Coronary artery (tissue), 2 donors: ENCODE measurements around the gene GAS2L1.

Source experiments
- DNase-seq: peaks from one replicate; pipeline ENCODE4 v3.0.0-alpha.2; 2017; ENCODE audit warnings: low spot score
- H3K27ac ChIP-seq, 2 donors: fragments of 200-600 bp; sonication (generic); one replicate each; pipeline ENCODE4 v1.5.1; 2016 to 2019
- H3K4me3 ChIP-seq: fragments of 200-600 bp; sonication (generic); 2 replicates; pipeline ENCODE4 v1.5.1; 2016; ENCODE audit warnings: mild to moderate bottlenecking, moderate library complexity
- TF ChIP-seq, protein P1 (sequence below): fragments of 200-600 bp; sonication (generic); IDR thresholded peaks from one replicate; pipeline ENCODE4 v1.5.1; 2019; ENCODE audit warnings: antibody characterized with exemption

The GAS2L1 gene

DNA sequence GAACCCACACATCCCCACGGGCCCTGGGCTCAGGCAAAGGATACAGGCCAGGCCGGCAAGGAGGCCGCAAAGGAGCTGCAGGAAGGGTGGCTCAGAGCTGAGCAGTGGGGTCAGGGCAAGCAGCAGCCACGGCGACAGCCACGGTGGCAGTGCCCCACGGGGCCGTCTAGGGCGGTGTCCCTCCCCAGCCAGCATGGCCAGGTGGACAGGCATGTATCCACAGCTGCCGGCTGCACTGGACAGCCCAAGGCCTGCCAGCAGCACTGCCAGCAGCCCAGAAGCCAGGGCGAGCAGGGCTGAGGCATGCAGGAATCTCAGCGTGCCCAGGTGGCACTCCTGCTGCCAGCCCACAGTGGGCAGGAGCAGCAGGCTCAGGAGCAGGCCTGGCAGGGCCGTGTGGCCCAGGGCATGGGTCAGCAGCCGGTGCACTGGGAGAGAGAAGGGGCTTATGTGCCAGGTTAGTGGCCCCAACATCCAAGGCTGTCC is 42.6 kb upstream of the GAS2L1 start:
- H3K27ac ChIP-seq: no peak overlapping the region
- DNase-seq: no peak
- no peak overlapping the region for H3K4me3 ChIP-seq
- TF ChIP-seq, protein P1, sequence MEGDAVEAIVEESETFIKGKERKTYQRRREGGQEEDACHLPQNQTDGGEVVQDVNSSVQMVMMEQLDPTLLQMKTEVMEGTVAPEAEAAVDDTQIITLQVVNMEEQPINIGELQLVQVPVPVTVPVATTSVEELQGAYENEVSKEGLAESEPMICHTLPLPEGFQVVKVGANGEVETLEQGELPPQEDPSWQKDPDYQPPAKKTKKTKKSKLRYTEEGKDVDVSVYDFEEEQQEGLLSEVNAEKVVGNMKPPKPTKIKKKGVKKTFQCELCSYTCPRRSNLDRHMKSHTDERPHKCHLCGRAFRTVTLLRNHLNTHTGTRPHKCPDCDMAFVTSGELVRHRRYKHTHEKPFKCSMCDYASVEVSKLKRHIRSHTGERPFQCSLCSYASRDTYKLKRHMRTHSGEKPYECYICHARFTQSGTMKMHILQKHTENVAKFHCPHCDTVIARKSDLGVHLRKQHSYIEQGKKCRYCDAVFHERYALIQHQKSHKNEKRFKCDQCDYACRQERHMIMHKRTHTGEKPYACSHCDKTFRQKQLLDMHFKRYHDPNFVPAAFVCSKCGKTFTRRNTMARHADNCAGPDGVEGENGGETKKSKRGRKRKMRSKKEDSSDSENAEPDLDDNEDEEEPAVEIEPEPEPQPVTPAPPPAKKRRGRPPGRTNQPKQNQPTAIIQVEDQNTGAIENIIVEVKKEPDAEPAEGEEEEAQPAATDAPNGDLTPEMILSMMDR: no peak

DNA sequence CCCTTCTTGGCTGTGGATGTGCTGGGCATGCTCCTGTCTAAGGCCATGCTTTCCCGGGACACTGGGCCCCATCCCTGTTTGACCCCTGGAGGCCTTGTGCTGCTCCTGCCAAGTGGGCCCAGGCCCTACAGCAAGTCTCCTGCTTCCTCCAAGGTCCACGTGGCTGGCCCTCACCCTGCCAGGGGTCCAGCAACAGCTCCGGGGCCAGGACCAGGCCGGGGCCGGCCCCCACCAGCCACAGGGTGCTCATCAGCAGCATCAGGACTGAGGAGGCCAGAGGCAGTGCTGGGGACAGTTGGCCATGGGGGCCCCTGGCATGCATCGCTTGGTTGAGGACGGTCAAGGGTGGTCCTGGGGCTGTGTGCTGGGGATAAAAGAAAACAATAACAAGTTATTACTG is 41.1 kb upstream of the GAS2L1 start:
- Histone ChIP-seq H3K4me3 (no peak overlapping the region), H3K27ac (no peak overlapping the region)
- TF ChIP-seq, protein P1: no peak
- no peak for DNase-seq

DNA sequence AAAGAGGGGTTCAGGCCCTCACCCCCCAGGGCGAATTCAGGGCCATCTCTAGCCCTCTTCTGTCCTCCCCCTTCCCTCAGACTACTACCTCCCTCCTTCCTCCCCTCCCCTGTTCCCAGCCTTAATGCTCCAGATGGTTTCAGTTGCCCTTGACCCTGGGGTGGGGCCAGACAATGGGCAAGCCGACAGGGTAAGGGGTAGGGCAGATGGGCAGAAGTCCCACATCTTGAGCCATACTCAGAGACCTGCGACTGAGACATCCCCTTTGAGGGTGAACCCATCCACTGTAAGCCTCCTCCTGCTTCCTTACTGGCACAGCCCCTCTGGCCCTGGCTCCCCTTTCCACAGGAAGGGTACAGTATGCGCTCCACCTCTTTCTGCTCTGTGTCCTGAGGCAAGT is 40.5 kb upstream of the GAS2L1 start:
- DNase-seq: no peak
- H3K4me3 ChIP-seq: no peak overlapping the region
- TF ChIP-seq, protein P1: no peak
- no peak overlapping the region for H3K27ac ChIP-seq

DNA sequence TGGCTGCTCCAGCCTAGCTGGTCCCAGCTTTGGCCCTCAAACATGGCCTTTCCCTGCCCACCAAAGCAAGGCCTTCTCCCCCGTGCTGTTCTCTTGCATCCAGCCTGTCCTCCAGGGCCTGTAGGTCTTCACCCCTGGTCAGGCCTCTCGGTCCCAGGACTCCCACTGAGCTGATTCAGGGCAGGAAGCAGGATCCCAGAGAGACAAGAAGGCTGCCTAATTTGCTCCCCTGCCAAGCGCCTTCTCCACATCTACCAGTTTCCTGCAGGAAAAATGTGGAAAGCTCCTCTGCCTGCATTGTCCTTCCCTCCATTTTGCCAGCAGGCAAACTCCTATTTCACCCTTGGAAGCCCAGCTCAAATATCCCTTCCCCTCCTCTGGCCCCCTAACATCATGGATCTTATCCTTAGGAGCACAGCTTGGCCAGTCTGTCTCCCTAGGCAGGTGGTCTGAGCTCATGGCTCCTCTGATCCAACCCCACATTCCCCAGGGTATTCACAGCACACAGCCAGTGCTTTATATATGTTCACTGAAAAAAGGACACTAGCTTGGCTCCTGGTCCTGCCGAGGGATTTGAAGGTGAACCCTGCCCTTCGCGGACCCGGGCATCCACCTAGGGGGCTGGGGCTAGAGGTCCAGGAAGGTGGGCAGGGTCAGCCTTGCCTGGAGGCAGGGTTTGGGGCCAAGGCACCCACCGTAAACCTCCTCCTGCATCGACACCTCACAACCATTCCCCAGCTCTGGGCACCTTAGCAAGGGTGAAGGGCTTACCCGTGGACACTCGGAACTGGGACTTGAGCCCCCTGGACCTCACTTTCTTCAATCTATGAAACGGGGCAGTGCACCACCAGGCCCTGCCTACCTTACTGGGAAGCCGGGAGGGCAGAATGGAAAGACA is 39.6 kb upstream of the GAS2L1 start:
- TF ChIP-seq, protein P1: no peak
- peak overlapping the region; percentile 84 for H3K4me3 ChIP-seq
- peak overlapping the region; percentile 97 to 98 for H3K27ac ChIP-seq
- no peak for DNase-seq

DNA sequence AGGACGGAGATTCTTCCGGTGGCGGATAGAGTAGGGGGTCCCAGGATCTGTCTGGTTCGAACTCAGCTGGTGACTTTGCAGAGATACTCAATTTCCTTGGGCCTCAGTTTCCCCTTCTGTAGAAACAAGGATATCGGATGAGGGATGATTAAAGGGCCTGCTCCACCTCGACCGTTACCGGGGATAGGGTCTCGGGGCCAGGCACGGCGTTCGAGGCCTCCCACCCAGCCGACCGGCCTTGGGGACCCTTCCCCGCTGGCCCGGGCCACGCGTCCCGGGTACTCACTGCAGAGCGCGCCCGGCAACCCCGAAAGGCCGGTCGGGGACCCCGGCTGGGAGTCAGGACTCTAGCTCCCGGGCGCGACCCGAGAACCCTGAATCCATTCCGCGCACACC is 39.0 kb upstream of the GAS2L1 start:
- Histone ChIP-seq H3K27ac (peak overlapping the region; percentile 97 to 98), H3K4me3 (peak overlapping the region; percentile 84)
- DNase-seq: no peak
- TF ChIP-seq, protein P1: no peak

DNA sequence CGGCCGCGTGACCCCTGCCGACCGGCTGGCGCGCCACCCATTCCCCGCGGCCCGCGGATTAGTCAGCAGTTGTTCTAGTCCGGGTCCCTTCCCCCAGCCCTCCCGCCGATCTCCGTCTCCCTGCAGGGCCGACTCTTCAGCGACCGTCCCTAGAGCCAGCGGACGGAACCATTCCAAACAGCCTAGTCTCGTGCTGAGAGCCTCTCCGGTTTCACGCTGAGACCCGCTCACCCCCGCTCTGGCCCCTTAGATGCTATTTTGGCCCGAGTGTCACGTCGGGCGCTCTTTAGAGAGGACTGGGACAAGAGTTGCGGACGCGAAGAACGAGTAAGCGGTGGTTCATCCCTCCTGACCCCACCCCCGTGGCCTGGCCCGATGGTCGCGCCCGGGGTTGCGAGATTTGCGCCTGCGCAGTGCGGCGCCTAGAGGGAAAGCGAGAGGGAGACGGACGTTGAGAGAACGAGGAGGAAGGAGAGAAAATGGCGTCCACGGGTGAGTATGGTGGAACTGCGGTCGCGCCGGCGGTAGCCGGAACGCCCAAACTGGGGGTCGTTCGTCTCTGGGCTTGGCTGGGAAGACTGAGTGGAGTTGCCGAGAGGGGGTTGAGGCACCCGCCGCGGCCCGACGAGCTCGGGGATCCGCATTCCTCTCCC is 38.5 kb upstream of the GAS2L1 start, which contains the start of the genes EWSR1 and RHBDD3:
EWSR1 (plus strand) TSS at position 411 of the 653 bp plus-strand sequence; CDS start at position 480, 69 bp downstream.
RHBDD3 (minus strand) TSS at position 124 of the 653 bp plus-strand sequence. CDS start 2,355 bp downstream, outside the sequence.
- TF ChIP-seq, protein P1: no peak
- peak within 1 kb of the TSS; percentile 84 for H3K4me3 ChIP-seq
- DNase-seq: peak; percentile 97
- peak within 1 kb of the TSS; percentile 97 to 98 for H3K27ac ChIP-seq
